SK-N-SH (cell line): ENCODE data around the gene RUFY4.
"Not testable (repeated sequence)": the region's sequence is repeated elsewhere in the genome, so short reads cannot be mapped to it uniquely, and the experiment has no call there.

Source experiments
- GABPA ChIP-seq: IDR thresholded peaks from 2 replicates; pipeline ENCODE4 v1.4.0; 2012; ENCODE audit warnings: low read depth, mild to moderate bottlenecking
- JUND ChIP-seq: IDR thresholded peaks from 2 replicates; pipeline ENCODE4 v1.4.0; 2012
- RFX5 ChIP-seq: IDR thresholded peaks from 2 replicates; pipeline ENCODE4 v1.6.1; 2012; ENCODE audit warnings: mild to moderate bottlenecking, improper control_type of control experiment, low read length
- RXRA ChIP-seq: IDR thresholded peaks from 2 replicates; pipeline ENCODE4 v1.4.0; 2012; ENCODE audit warnings: low read depth, mild to moderate bottlenecking, borderline replicate concordance
- TEAD4 ChIP-seq: IDR thresholded peaks from 2 replicates; pipeline ENCODE4 v1.4.0; 2012; ENCODE audit warnings: mild to moderate bottlenecking, borderline replicate concordance; ENCODE audit not compliant: insufficient read depth
- TF ChIP-seq, protein P1 (sequence below): fragments of 200-600 bp; sonication (generic); IDR thresholded peaks from 2 replicates; pipeline ENCODE4 v1.6.1; 2017; ENCODE audit warnings: antibody characterized with exemption, mild to moderate bottlenecking, moderate library complexity

DNA sequence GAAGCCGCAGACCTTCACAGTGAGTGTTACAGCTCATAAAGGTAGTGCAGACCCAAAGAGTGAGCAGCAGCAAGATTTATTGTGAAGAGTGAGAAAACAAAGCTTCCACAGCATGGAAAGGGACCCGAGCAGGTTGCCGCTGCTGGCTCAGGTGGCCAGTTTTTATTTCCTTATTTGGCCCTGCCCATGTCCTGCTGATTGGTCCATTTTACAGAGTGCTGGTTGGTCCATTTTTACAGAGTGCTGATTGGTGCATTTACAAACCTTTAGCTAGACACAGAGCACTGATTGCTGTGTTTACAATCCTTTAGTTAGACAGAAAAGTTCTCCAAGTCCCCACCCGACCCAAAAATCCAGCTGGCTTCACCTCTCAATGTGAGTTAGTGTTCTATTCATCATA is 52.7 kb downstream of the RUFY4 start:
- TF ChIP-seq, protein P1, sequence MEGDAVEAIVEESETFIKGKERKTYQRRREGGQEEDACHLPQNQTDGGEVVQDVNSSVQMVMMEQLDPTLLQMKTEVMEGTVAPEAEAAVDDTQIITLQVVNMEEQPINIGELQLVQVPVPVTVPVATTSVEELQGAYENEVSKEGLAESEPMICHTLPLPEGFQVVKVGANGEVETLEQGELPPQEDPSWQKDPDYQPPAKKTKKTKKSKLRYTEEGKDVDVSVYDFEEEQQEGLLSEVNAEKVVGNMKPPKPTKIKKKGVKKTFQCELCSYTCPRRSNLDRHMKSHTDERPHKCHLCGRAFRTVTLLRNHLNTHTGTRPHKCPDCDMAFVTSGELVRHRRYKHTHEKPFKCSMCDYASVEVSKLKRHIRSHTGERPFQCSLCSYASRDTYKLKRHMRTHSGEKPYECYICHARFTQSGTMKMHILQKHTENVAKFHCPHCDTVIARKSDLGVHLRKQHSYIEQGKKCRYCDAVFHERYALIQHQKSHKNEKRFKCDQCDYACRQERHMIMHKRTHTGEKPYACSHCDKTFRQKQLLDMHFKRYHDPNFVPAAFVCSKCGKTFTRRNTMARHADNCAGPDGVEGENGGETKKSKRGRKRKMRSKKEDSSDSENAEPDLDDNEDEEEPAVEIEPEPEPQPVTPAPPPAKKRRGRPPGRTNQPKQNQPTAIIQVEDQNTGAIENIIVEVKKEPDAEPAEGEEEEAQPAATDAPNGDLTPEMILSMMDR = not testable (repeated sequence)
- not testable (repeated sequence) for TF ChIP-seq RXRA, TEAD4, GABPA, JUND, RFX5
